Measurements from ENCODE around the gene NR1I3. TPM values are rescaled to one million over a fixed set of nuclear protein-coding genes. Genes with fewer than 3 reads are reported as not detected.
A peak's percentile ranks its signal among the peaks of the same experiment; 100 is the strongest.

The NR1I3 gene
- total and polyA plus RNA-seq, 2 experiments from 2014 or later, result 0.50 TPM; not detected in 1

GRCh38 chr1:161267321-161267720 is 29.3 kb upstream of the NR1I3 start:
- H3K79me2 ChIP-seq (replicated peaks; ENCODE audit: insufficient read depth), result no peaks in the 10 kb centered on the region
- H3F3A ChIP-seq (replicated peaks; ENCODE audit: low read depth), result no peaks in the 10 kb centered on the region
- Mint-ChIP-seq H3K4me1 (peaks cover 13% of the 10 kb centered on the region), H3K27ac (no peak overlapping the region), H3K27me3 (ENCODE audit: insufficient read depth, low read depth, poor library complexity) (no peaks in the 10 kb centered on the region), H3K4me3 (no peak overlapping the region), H3K9me3 (no peaks in the 10 kb centered on the region), H3K36me3 (ENCODE audit: low read depth) (no peaks in the 10 kb centered on the region)
- H3K9me2 ChIP-seq (ENCODE audit: insufficient read depth), result no peaks in the 10 kb centered on the region
- ATAC-seq (no peak; the same call in 2 of the 3 replicates), DNase-seq (ENCODE audit: low spot score) (no peak)
- H3K36me3 ChIP-seq (ENCODE audit: insufficient read depth), result no peaks in the 10 kb centered on the region
- 0 out of 2 replicates have a peak overlapping the region, but pooled peaks have one; percentile 21 for H3K4me2 ChIP-seq
- no peak overlapping the region for H2AFZ ChIP-seq
- no peaks in the 10 kb centered on the region for H3K27me3 ChIP-seq (ENCODE audit: insufficient read depth)
- no peaks in the 10 kb centered on the region for H4K20me1 ChIP-seq (replicated peaks; ENCODE audit: insufficient read depth)
- H3K4me1 ChIP-seq (ENCODE audit: insufficient read depth), result peaks cover 15% of the 10 kb centered on the region
- no peak overlapping the region for H3K27ac ChIP-seq (ENCODE audit: low read depth)
- TF ChIP-seq POLR2AphosphoS5 (IDR thresholded peaks at IDR 0.05; ENCODE audit: low read depth), result no peak
- TF ChIP-seq, protein P1, sequence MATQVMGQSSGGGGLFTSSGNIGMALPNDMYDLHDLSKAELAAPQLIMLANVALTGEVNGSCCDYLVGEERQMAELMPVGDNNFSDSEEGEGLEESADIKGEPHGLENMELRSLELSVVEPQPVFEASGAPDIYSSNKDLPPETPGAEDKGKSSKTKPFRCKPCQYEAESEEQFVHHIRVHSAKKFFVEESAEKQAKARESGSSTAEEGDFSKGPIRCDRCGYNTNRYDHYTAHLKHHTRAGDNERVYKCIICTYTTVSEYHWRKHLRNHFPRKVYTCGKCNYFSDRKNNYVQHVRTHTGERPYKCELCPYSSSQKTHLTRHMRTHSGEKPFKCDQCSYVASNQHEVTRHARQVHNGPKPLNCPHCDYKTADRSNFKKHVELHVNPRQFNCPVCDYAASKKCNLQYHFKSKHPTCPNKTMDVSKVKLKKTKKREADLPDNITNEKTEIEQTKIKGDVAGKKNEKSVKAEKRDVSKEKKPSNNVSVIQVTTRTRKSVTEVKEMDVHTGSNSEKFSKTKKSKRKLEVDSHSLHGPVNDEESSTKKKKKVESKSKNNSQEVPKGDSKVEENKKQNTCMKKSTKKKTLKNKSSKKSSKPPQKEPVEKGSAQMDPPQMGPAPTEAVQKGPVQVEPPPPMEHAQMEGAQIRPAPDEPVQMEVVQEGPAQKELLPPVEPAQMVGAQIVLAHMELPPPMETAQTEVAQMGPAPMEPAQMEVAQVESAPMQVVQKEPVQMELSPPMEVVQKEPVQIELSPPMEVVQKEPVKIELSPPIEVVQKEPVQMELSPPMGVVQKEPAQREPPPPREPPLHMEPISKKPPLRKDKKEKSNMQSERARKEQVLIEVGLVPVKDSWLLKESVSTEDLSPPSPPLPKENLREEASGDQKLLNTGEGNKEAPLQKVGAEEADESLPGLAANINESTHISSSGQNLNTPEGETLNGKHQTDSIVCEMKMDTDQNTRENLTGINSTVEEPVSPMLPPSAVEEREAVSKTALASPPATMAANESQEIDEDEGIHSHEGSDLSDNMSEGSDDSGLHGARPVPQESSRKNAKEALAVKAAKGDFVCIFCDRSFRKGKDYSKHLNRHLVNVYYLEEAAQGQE (IDR thresholded peaks at IDR 0.05; ENCODE audit: unreplicated experiment), result no peak
- TF ChIP-seq EZH2 (IDR thresholded peaks at IDR 0.05; ENCODE audit: low read depth, unreplicated experiment), result no peak
- TF ChIP-seq STAT1 (IDR thresholded peaks at IDR 0.05; ENCODE audit: unreplicated experiment), result no peak
- TF ChIP-seq ZNF114 (CRISPR knock-in tag; IDR thresholded peaks at IDR 0.05), result no peak
- H3K4me3 ChIP-seq, result no peak overlapping the region

DNA sequence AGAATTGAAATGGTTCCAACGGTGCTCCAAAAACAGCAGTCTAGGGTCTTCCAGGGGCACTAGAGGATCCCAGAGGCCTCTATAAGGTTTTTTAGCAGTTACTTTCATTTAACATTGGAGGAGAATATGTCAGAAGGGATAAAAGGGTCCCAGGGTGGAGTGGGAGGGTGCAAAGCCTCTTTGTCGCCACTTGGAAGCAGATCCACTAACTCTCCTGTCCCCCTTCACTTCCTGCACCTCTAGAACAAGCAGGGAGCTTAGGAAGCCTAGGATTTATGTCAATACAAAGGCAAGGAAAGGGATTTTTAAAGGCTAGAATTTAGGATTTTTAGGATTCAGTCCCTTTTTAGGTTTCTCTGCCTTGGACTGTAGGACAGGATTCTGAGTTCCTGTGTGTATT is 28.8 kb upstream of the NR1I3 start:
- H3K27ac ChIP-seq (ENCODE audit: low read depth), result no peak overlapping the region
- no peaks in the 10 kb centered on the region for H3F3A ChIP-seq (replicated peaks; ENCODE audit: low read depth)
- H3K36me3 ChIP-seq (ENCODE audit: insufficient read depth), result no peaks in the 10 kb centered on the region
- H2AFZ ChIP-seq, result no peak overlapping the region; the same call in 1 of the 2 replicates
- H3K9me3 Mint-ChIP-seq, result no peaks in the 10 kb centered on the region
- no peaks in the 10 kb centered on the region for H3K27me3 ChIP-seq (ENCODE audit: insufficient read depth)
- 0 out of 2 replicates have a peak overlapping the region, but pooled peaks have one; percentile 35 for H3K4me2 ChIP-seq
- H3K4me3 Mint-ChIP-seq, result no peak overlapping the region
- peaks cover 15% of the 10 kb centered on the region for H3K4me1 ChIP-seq (ENCODE audit: insufficient read depth)
- peaks cover 13% of the 10 kb centered on the region for H3K4me1 Mint-ChIP-seq
- no peaks in the 10 kb centered on the region for H3K36me3 Mint-ChIP-seq (ENCODE audit: low read depth)
- no peaks in the 10 kb centered on the region for H4K20me1 ChIP-seq (replicated peaks; ENCODE audit: insufficient read depth)
- H3K27me3 Mint-ChIP-seq (ENCODE audit: insufficient read depth, low read depth, poor library complexity), result no peaks in the 10 kb centered on the region
- peak; percentile 70 for ATAC-seq
- H3K79me2 ChIP-seq (replicated peaks; ENCODE audit: insufficient read depth), result no peaks in the 10 kb centered on the region
- no peak overlapping the region for H3K4me3 ChIP-seq
- no peak overlapping the region for H3K27ac Mint-ChIP-seq
- DNase-seq (ENCODE audit: low spot score), result no peak
- no peaks in the 10 kb centered on the region for H3K9me2 ChIP-seq (ENCODE audit: insufficient read depth)
- TF ChIP-seq, protein P2, sequence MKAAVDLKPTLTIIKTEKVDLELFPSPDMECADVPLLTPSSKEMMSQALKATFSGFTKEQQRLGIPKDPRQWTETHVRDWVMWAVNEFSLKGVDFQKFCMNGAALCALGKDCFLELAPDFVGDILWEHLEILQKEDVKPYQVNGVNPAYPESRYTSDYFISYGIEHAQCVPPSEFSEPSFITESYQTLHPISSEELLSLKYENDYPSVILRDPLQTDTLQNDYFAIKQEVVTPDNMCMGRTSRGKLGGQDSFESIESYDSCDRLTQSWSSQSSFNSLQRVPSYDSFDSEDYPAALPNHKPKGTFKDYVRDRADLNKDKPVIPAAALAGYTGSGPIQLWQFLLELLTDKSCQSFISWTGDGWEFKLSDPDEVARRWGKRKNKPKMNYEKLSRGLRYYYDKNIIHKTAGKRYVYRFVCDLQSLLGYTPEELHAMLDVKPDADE (IDR thresholded peaks at IDR 0.05), result no peak
- TF ChIP-seq EZH2phosphoT487 (IDR thresholded peaks at IDR 0.05; ENCODE audit: unreplicated experiment) (no peak), POLR2AphosphoS5 (IDR thresholded peaks at IDR 0.05; ENCODE audit: low read depth) (no peak), EZH2 (IDR thresholded peaks at IDR 0.05; ENCODE audit: low read depth, unreplicated experiment) (no peak), CREB1 (CRISPR knock-in tag; IDR thresholded peaks at IDR 0.05; ENCODE audit: low read depth) (no peak), STAT1 (IDR thresholded peaks at IDR 0.05; ENCODE audit: unreplicated experiment) (no peak), NANOG (IDR thresholded peaks at IDR 0.05; ENCODE audit: borderline replicate concordance) (no peak), CTCF (conservative IDR thresholded peaks at IDR 0.05; ENCODE audit: low read depth in 2 of 2) (no peak), ZNF331 (CRISPR knock-in tag; IDR thresholded peaks at IDR 0.05; ENCODE audit: low read depth) (no peak), ZNF114 (CRISPR knock-in tag; IDR thresholded peaks at IDR 0.05) (no peak), JUNB (IDR thresholded peaks at IDR 0.05; ENCODE audit: unreplicated experiment) (no peak)
- TF ChIP-seq, protein P1 (IDR thresholded peaks at IDR 0.05; ENCODE audit: unreplicated experiment), result no peak

Measured in GM23338 (cell line).